Chondrocyte (in vitro differentiated cells): ENCODE measurements around the gene ACHE. TPM values are rescaled to one million over a fixed set of nuclear protein-coding genes. Genes with fewer than 3 reads are reported as not detected.

Experiments
- DNase-seq: peaks from one replicate; pipeline ENCODE4 v3.0.0; 2021; ENCODE audit warnings: mixed read lengths, low spot score
- H3K27ac Mint-ChIP-seq: one replicate; pipeline ENCODE4 v1.8.0; 2021; ENCODE audit warnings: mild to moderate bottlenecking, moderate library complexity, mixed read lengths; ENCODE audit not compliant: unreplicated experiment
- H3K27me3 Mint-ChIP-seq: 2 replicates; pipeline ENCODE4 v1.8.0; 2021; ENCODE audit warnings: low read depth, mixed read lengths
- H3K36me3 Mint-ChIP-seq: 2 replicates; pipeline ENCODE4 v1.8.0; 2021; ENCODE audit warnings: low read depth, mixed read lengths
- H3K4me1 Mint-ChIP-seq: 2 replicates; pipeline ENCODE4 v1.8.0; 2021; ENCODE audit warnings: low read depth, mild to moderate bottlenecking, mixed read lengths
- H3K4me3 Mint-ChIP-seq: one replicate; pipeline ENCODE4 v1.8.0; 2021; ENCODE audit warnings: mild to moderate bottlenecking, moderate library complexity, mixed read lengths; ENCODE audit not compliant: unreplicated experiment
- H3K9me3 Mint-ChIP-seq: 2 replicates; pipeline ENCODE4 v1.8.0; 2021; ENCODE audit warnings: low read depth, mixed read lengths
- CTCF ChIP-seq: fragments of 200-600 bp; sonication (generic); IDR thresholded peaks from 2 replicates; pipeline ENCODE4 v1.5.0; 2021; ENCODE audit warnings: antibody characterized with exemption, mild to moderate bottlenecking, moderate library complexity
- total RNA-seq: library from RNA; stranded (reverse); gene quantifications from 3 replicates; pipeline ENCODE4 v1.2.1, GENCODE V29; 2021

ACHE gene
- total RNA-seq, 1 donor from 2014 or later = 2.9 TPM

- Mint-ChIP-seq H3K36me3 (peaks cover 30% of the 10 kb centered on the region), H3K9me3 (no peaks in the 10 kb centered on the region), H3K27me3 (no peaks in the 10 kb centered on the region), H3K27ac (peak overlapping the region; percentile 98), H3K4me1 (peaks cover 68% of the 10 kb centered on the region), H3K4me3 (peak overlapping the region; percentile 99)
- no peak for DNase-seq
- no peak for TF ChIP-seq CTCF
Observed at GRCh38 chr7:100874300-100874576, 21.4 kb downstream of the ACHE start.

GRCh38 chr7:100873599-100874299, 21.9 kb downstream of the ACHE start:
- peak overlapping the region; percentile 98 for H3K27ac Mint-ChIP-seq
- DNase-seq = no peak
- peak overlapping the region; percentile 99 for H3K4me3 Mint-ChIP-seq
- H3K27me3 Mint-ChIP-seq = no peaks in the 10 kb centered on the region
- H3K36me3 Mint-ChIP-seq = peaks cover 30% of the 10 kb centered on the region
- no peak for TF ChIP-seq CTCF
- H3K9me3 Mint-ChIP-seq = no peaks in the 10 kb centered on the region
- H3K4me1 Mint-ChIP-seq = peaks cover 68% of the 10 kb centered on the region

- H3K4me1 Mint-ChIP-seq = peaks cover 41% of the 10 kb centered on the region
- DNase-seq = no peak
- peak overlapping the region; percentile 86 for H3K27ac Mint-ChIP-seq
- peak overlapping the region; percentile 94 for H3K4me3 Mint-ChIP-seq
- H3K9me3 Mint-ChIP-seq = no peaks in the 10 kb centered on the region
- H3K27me3 Mint-ChIP-seq = no peaks in the 10 kb centered on the region
- peaks cover 17% of the 10 kb centered on the region for H3K36me3 Mint-ChIP-seq
- no peak for TF ChIP-seq CTCF
Observed at GRCh38 chr7:100867776-100868485, 27.8 kb downstream of the ACHE start.

GRCh38 chr7:100867040-100867775, 28.5 kb downstream of the ACHE start, which contains the start of gene TRIP6:
TRIP6 (plus strand) TSS chr7:100867387; CDS start chr7:100867498, 111 bp downstream.
- H3K4me1 Mint-ChIP-seq = peaks cover 37% of the 10 kb centered on the region
- H3K36me3 Mint-ChIP-seq = peaks cover 15% of the 10 kb centered on the region
- H3K27me3 Mint-ChIP-seq = no peaks in the 10 kb centered on the region
- H3K4me3 Mint-ChIP-seq = peak within 1 kb of the TSS; percentile 94
- peak within 1 kb of the TSS; percentile 99 for H3K27ac Mint-ChIP-seq
- DNase-seq = no peak
- no peaks in the 10 kb centered on the region for H3K9me3 Mint-ChIP-seq
- no peak for TF ChIP-seq CTCF

GRCh38 chr7:100866729-100867039, 29.0 kb downstream of the ACHE start:
- Mint-ChIP-seq H3K27me3 (no peaks in the 10 kb centered on the region), H3K9me3 (no peaks in the 10 kb centered on the region), H3K4me3 (peak overlapping the region; percentile 94), H3K4me1 (peaks cover 36% of the 10 kb centered on the region), H3K27ac (peak overlapping the region; percentile 99), H3K36me3 (peaks cover 14% of the 10 kb centered on the region)
- no peak for TF ChIP-seq CTCF
- no peak for DNase-seq
